Measurements from ENCODE around the gene SIGLEC12.
"Not testable (repeated sequence)": the region's sequence is repeated elsewhere in the genome, so short reads cannot be mapped to it uniquely, and the experiment has no call there.

SIGLEC12 gene

GRCh38 chr19:51524666-51525264 lies 23.2 kb upstream of the SIGLEC12 start:
- DNase-seq (ENCODE audit: low read depth, low spot score), result no peak

DNA sequence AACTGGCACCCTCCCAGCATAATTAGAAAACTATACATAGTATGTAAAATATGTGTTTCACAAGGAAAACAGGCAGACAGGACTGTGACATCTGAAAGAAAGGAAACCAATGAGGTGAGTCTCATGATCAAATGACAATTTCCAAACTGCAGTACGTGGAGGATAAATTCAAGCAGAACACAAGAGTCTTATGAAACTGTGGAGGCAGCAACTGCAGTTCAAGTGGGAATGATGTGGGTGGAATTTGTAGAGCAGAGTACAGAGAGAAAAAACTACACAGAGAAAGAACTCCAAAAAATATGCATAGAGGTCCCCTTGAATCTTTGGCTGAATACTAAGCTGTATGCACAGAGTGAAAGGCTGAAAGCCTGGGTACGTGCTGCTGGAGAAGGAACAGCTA lies 20.2 kb upstream of the SIGLEC12 start:
- DNase-seq (ENCODE audit: low read depth, low spot score), result no peak

DNA sequence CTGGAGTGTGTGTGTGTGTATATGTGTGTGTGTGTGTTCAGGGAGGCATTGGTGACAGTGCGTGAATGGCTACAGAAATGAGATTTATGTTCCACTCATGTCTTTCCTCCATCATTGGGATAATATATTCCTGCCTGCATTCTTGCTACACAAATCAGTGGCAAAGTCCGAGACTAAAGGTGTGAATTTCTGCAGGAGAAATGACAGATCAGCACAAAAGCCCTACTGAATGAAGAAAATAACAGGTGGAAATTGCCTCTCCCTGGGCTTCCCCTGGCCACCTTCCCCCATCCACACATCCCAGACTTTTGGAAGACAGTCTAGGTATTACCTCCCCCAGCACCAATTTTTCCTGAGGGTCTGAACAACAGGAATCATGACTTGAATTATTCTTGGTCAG lies 19.8 kb upstream of the SIGLEC12 start:
- DNase-seq (ENCODE audit: low read depth, low spot score), result no peak

DNA sequence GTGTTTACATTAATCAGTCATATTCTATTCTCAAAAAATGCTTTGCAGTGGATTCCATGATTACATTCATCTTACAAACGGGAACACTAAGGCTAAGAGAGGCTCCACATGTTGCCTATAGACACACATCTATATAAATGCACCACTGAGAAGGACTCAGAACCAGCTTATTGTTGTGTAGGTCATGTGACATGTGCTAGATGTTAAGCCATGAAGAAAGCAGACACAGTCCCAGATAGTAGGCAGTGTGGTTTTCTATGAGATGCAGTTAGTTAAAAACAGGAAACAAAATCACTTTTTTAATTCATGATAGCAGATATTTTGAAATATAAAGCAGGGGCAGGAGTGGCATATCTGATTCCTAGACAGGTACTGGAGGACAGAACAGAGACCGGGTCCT lies 19.1 kb upstream of the SIGLEC12 start:
- DNase-seq (ENCODE audit: low read depth, low spot score), result no peak

DNA sequence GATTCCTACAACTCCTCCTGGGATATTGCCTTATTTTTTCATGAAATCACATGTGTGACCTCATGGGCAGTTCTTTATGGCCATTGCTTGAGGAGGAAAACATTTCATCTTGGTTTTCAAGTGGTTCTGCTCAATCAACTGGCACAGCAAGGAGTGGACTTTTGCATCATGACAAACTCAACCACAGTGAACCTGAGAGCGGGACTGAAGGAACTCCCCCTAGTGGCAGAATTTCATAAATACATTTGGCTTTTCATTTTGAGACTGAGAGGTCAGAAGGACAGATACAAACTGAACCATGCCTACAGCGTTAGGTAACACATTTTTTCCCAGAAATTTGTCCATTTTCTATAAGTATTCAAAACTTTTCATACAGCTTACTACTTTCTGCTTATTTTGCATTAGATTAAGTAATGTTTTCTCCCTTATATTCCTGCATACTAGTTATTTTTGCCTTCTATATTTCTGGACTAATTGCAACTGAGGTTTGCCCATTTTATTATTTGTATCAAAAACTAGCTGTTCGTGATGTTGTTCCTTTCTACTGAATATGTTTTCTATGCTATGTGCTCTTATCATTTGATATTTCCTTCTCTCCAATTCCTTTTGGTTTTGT lies 13.4 kb upstream of the SIGLEC12 start:
- no peak for DNase-seq (ENCODE audit: low read depth, low spot score)

DNA sequence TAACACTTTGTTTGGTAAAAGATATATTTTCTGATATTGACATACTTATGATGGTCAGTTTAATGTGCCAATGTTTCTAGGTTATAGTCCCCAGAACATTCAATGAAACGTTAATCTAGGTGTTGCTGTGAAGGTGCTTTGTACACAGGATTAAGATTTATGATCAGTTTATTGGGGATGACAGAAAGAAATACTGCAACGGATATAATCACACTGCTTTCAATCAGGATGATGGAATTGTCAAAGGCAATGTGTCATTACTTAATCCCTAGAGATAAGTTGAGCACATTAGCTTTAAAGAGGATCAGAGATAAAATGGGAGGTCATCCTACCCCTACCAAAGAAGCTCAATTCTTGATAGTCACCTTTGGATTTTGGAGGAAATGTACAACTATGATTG lies 12.4 kb upstream of the SIGLEC12 start:
- no peak for DNase-seq (ENCODE audit: low read depth, low spot score)

GRCh38 chr19:51511353-51511752 lies 9.8 kb upstream of the SIGLEC12 start:
- DNase-seq (ENCODE audit: low read depth, low spot score), result no peak

DNA sequence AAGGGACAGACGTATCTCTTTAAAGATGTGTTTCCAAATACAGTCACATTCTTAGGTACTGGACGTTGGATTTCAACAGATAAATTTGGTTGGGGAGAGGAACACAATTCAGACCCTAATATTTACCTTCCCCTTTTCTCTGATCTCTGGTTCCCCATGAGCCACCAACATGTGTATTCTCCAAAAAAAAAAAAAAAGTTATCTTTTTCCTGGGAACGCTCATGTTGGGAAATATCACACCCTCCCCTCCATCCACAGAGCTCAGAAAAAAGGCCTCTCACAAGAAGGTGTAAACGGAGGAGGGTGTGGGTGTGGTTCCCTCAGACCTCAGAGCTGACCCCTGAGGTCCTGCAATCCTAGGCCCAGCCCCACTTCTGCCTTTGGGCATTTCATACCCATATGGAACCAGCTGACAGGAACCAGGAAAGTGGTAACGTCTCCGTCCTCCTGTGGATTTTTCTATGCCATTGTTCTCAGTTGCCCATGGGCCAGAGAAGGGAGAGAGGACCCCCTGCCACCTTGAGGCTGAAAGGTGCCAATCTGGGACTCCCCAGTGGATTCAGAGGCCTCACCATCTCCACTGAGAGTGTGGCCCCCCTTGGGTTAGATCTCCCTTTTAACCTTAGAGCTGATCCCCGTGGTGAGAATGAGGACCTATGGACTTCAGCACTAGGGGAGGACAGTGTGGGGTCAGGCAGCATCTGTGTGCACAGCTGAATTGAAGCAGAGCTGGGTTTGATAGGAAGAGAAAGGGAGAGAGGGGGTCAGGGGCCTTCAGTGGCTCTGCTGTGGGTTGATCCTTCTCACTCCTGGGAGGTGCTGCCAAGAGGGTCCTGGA lies 8.4 kb upstream of the SIGLEC12 start:
- no peak for DNase-seq (ENCODE audit: low read depth, low spot score)

DNA sequence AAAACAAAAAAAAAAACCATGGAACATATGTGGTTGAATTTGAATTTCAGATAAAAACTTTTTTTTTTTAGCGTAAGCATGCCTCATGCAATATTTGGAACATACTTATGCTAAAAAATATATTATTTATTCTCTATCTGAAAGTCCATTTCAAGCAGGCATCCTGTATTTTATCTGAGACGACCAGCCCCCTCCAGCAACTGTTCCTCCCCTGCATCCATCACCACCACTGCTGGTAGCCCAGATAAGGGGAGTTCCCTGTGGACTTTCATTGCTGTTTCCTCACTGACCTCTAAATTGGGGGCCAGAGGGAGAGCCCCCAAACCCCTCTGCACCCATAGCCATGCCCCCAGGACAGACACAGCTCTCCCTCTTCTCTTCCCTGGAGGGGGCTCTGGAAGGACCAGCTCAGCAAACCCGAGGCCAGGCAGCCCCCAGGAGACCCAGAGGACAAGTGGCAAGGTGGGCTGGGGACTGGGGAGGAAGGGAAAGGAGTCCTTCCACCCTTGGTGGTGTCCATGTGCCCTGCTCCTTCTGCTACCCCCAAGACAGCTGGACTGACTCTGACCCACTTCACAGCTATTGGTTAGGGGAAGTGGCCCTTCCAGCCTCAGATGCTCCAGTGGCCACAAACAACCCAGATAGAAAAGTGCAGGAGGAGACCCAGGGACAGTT lies 6.6 kb upstream of the SIGLEC12 start:
- DNase-seq (ENCODE audit: low read depth, low spot score), result no peak

DNA sequence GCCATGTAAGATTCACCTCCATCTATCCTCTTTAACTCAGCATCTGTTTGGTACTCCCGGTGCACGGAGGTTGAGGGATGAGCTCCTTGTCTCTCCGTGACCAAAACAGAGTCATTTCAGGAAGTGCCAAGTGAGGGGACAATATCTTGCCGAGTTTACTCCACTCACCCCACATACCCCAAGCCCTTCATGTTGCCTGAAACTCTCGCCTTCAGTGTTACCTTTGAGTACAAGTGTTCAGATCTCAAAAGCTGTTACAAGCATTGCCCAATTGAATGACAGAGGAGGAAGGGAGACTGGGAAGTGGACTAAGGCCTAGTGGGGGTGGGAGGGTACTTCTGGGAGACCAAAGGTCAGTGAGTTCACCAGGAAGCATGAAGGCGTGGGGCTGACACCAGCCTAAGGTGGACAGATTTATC lies 6.0 kb upstream of the SIGLEC12 start:
- no peak for DNase-seq (ENCODE audit: low read depth, low spot score)

DNA sequence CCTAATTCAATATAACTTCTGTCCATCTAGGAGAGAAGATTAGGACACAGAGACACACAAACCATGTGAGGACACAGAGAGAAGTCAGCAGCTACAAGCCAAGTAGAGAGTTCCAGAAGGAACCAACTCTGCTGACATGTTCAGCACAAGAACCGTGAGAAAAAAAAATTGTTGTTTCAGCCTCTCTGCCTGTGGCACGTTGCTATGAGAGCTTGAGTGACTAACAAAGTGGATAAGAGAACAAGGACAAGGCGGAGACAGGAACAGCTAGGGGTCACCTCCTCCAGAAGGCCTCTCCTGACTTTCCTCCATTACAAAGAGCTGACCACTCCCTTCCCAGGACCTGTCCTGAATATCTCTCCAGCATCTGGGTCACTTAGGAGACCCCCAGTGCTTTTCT lies 5.6 kb upstream of the SIGLEC12 start:
- DNase-seq (ENCODE audit: low read depth, low spot score), result no peak

GRCh38 chr19:51505904-51506303 lies 4.3 kb upstream of the SIGLEC12 start:
- DNase-seq (ENCODE audit: low read depth, low spot score), result no peak

DNA sequence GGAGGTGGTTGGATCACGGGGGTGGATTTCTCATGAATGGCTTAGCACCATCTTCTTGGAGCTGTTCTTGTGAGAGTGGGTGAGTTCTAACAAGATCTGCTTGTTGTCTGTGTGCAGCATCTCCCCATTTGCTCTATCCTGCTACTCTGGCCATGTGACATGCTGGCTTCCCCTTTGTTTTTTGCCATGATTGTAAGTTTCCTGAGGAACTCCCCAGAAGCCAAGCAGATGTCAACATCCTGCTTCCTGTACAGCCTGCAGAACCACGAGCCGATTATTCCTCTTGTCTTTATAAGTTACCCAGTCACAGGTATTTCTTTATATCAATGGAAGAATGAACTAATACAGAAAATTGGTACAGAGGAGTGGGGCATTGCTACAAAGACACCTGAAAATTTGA lies 2.3 kb upstream of the SIGLEC12 start:
- no peak for DNase-seq (ENCODE audit: low read depth, low spot score)

DNA sequence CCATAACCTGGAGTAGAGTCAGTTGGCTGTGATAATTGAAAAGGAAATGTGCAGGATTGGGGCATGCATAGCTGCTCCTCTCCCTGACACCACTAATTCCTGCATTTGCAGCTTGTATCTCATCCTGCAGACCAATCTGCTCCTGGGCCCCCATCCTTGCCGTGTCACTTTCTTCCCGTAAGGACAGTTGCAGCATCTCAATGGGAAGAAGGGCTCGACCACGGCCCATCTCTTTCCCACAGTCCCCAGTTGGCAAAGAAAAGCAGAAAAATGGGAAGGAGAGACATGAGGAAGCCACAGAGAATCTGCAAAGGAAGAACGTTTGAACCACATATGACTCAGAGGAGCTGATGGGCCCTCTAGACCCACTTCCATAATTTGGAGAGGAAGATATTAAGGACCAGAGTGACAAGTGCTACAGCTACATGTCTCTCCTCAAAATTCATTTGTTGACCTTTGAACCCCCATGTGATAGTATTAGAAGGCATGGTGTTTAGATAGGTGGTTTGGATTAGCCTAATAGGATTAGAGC lies 1.8 kb upstream of the SIGLEC12 start:
- no peak for DNase-seq (ENCODE audit: low read depth, low spot score)

- not testable (repeated sequence) for DNase-seq (ENCODE audit: low read depth, low spot score)
These were observed 669 bp downstream of the SIGLEC12 start for GRCh38 chr19:51500931-51501330.

DNA sequence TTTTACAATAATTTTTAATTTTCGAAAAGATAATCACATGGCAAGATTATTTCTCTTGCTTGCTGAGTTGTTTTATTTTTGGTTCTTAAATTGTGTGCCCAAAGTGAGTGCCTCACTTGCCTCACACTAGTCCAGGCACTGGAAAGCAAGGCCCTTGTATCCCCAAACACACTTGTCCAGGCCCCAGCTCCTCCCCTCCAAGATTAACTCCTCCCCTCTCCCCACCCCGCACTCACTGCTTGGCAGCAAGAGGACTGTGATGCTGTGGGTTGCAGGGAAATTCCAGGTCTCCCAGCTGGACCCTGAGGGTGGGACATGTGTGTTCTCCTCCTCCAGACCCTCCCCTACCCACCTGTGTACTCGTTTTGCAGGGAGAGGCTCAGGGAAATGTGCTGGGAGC lies 3.9 kb downstream of the SIGLEC12 start:
- no peak for DNase-seq (ENCODE audit: low read depth, low spot score)

DNA sequence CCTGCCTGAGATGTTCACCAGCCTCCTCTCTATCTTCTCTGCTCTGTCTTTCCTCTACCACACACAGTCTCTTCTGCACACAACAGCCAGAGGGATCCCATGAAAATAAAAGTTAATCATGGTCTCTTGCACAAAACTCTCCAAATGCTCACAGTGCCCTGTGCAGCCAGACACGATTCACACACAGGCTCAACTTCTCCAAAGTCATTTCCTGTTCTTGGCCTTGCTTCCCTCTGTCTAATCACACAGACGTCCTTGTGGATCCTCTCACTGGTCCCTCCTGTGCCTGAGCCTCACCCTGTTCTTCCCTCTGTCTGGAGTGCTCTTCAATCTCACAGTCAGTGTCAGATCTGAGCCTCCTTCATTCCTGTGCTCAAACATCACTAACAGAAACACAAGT lies 7.8 kb downstream of the SIGLEC12 start:
- DNase-seq (ENCODE audit: low read depth, low spot score), result no peak

DNA sequence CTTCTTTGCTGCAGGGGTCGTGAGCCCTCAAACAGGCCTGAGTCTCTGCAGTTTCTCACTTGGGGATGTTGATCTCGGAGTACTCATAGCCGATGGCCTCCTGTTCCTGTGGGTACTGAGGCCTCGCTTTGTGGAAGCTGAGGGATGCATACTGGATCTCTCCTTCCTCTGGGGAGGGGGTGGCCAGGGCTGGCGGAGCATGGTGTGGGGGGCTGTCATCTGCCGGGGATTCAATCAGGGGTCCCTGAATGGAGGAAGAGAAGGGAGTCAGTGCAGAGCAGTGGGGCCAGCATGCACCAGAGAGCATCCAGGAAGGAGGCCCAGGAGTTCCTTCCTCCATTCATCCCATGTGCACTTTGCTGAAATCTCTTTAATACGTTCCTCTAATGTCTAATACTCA lies 10.0 kb downstream of the SIGLEC12 start:
- no peak for DNase-seq (ENCODE audit: low read depth, low spot score)

DNA sequence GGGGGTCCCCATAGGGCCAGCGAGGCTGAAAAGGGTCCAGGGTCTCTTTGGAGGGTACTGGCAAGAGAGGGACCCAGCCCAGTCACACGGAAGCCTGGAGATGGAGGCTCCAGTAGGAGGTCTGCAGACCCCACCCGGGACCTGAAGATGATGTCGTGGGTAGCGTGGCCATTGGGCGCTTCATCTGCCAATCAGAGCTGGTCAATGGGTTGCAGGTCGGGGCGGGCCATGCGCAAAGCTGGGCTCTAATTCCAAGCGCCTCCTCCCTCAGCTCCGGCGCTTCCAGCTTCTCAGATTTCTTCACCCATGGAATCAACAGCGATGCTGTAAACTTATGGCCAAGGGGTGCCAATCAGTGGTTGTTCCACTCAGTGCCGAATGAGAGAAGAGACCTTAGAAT lies 10.9 kb downstream of the SIGLEC12 start:
- no peak for DNase-seq (ENCODE audit: low read depth, low spot score)

DNA sequence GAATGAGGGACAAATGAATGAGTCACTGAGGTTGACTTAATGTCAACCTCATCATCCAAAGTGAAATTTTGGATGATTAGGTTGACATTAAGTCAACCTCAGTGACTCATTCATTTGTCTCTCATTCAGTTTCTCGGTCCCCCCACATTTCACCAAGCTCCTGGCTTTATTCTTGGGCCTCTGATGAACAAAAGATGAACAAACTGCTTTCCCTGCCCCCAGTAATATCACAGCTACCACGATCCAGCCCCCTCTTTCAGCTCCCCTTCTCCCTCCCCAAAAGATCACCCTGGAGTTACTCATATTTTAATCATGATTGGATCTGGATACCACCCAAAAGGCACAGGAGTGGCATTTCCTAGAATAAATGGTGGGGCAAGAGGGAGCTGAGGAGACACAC lies 12.5 kb downstream of the SIGLEC12 start:
- no peak for DNase-seq (ENCODE audit: low read depth, low spot score)

- DNase-seq (ENCODE audit: low read depth, low spot score), result no peak
These were observed 13.1 kb downstream of the SIGLEC12 start for GRCh38 chr19:51488491-51488890.

DNA sequence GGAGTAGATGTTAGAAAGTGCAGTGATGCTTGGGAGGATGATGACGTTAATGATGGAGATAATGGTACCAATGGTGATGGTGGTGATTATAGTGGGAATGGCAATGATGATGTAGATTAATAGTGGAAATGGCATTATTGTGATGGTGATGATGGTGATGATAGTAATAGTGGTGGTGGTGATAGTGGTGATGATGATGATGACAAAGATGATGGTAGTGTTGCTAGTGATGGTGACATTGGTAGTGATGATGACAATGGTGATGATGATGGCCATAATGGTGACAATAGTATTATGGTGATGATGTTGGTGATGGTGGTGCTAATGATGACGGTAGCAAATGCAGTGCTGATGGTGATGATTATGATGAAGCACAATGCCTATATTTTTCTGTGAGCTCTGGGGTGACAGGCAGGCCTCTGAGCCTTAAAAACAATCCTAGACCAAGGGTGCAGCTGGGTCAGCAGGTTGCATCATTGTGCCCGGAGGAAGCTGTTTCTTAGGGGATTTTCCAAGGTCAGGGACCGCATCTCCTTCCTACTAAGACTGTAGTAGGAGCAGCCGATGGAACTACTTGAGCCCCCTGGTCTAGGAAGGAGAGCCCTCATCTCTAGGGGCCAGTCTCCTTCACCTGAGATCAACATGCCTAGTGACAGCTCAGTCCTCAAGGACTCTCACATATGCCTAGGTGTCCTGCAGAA lies 15.5 kb downstream of the SIGLEC12 start:
- no peak for DNase-seq (ENCODE audit: low read depth, low spot score)

Measured in activated CD4-positive, CD25-positive, alpha-beta regulatory T cell treated with anti-CD3 and anti-CD28 coated beads, Interleukin-2, amount 50 U/mL, for 16 hours (primary cell).